GM12878 (cell line): ENCODE data around the gene TNKS1BP1. TPM values are rescaled to one million over a fixed set of nuclear protein-coding genes. Genes with fewer than 3 reads are reported as not detected.

Source experiments
- CUX1 ChIP-seq: IDR thresholded peaks from 2 replicates; pipeline ENCODE4 v1.6.1; 2012; ENCODE audit warnings: improper control_type of control experiment, low read depth, low read length; ENCODE audit not compliant: insufficient replicate concordance
- E4F1 ChIP-seq: fragments of 450-650 bp; IDR thresholded peaks from 2 replicates; pipeline ENCODE4 v1.6.1; 2018; ENCODE audit warnings: borderline replicate concordance, mild to moderate bottlenecking; ENCODE audit not compliant: partially characterized antibody
- HDAC2 ChIP-seq: fragments of 200-600 bp; sonication (generic); IDR thresholded peaks from 2 replicates; pipeline ENCODE4 v1.6.1; 2017
- NFIC ChIP-seq: IDR thresholded peaks from 2 replicates; pipeline ENCODE4 v1.6.1; 2012; ENCODE audit warnings: low read depth, mild to moderate bottlenecking, inconsistent platforms, low read length, moderate library complexity
- RCOR1 ChIP-seq: conservative IDR thresholded peaks from 2 replicates; pipeline ENCODE4 v1.6.1; 2012; ENCODE audit warnings: low read depth, low read length, improper control_type of control experiment
- SIX5 ChIP-seq: IDR thresholded peaks from 2 replicates; pipeline ENCODE4 v1.6.1; 2011; ENCODE audit warnings: mild to moderate bottlenecking, low read depth, low read length, moderate library complexity; ENCODE audit not compliant: severe bottlenecking
- TCF7 ChIP-seq: IDR thresholded peaks from 2 replicates; pipeline ENCODE4 v1.6.1; 2014; ENCODE audit warnings: antibody characterized with exemption, borderline replicate concordance
- WRNIP1 ChIP-seq: IDR thresholded peaks from 2 replicates; pipeline ENCODE4 v1.6.1; 2011; ENCODE audit warnings: low read depth, low read length, improper control_type of control experiment, borderline replicate concordance
- ZZZ3 ChIP-seq: IDR thresholded peaks from 2 replicates; pipeline ENCODE4 v1.6.1; 2011; ENCODE audit warnings: low read depth; ENCODE audit not compliant: control insufficient read depth, insufficient read length
- polyA plus RNA-seq, 11 experiments: library from polyadenylated mRNA; depleted of rRNA in 4 of 11; unstranded in 6 of 11; stranded (reverse) in 5 of 11; fragments of >200 nt; fragmentation: Nextera tagmentation in 4 of 11; fragmentation: Illumina TruSeq in 1 of 11; extraction: Ambion mirVana in 4 of 11; extraction: Trizol in 1 of 11; gene quantifications; 1 replicate in 1 of 11; 2 replicates in 10 of 11; pipeline versions ENCODE4 v1.2.1 to v1.2.3, GENCODE V29; 2011 to 2016; ENCODE audit warnings: inconsistent platforms in 2 of 11, missing spikeins in 2 of 11, low read depth in 1 of 11
- total RNA-seq, 4 experiments: library from RNA; depleted of rRNA in 3 of 4; stranded (reverse); fragments of >200 nt in 3 of 4; fragmentation: Illumina TruSeq in 1 of 4; extraction: Trizol in 1 of 4; gene quantifications; 2 replicates each; pipeline versions ENCODE4 v1.2.1 to v1.2.3, GENCODE V29; 2013 to 2021
- TF ChIP-seq, protein P1 (sequence below): fragments of 450-650 bp; IDR thresholded peaks from 2 replicates; pipeline ENCODE4 v1.6.1; 2017; ENCODE audit warnings: mild to moderate bottlenecking, moderate library complexity
- TF ChIP-seq, protein P2 (sequence below): fragments of 150-350 bp; IDR thresholded peaks from 2 replicates; pipeline ENCODE4 v1.6.1; 2016; ENCODE audit warnings: low read depth, low read length
- TF ChIP-seq, protein P3 (sequence below): IDR thresholded peaks from 2 replicates; pipeline ENCODE4 v1.6.1; 2011; ENCODE audit warnings: low read depth, low read length, improper control_type of control experiment, borderline replicate concordance

TNKS1BP1 gene
- total and polyA plus RNA-seq, 10 of the 15 experiments (the other 5 are each of a cell fraction or from before 2014, with no cell fraction given), result 0.26 to 15.8 (median 4.3) TPM

DNA sequence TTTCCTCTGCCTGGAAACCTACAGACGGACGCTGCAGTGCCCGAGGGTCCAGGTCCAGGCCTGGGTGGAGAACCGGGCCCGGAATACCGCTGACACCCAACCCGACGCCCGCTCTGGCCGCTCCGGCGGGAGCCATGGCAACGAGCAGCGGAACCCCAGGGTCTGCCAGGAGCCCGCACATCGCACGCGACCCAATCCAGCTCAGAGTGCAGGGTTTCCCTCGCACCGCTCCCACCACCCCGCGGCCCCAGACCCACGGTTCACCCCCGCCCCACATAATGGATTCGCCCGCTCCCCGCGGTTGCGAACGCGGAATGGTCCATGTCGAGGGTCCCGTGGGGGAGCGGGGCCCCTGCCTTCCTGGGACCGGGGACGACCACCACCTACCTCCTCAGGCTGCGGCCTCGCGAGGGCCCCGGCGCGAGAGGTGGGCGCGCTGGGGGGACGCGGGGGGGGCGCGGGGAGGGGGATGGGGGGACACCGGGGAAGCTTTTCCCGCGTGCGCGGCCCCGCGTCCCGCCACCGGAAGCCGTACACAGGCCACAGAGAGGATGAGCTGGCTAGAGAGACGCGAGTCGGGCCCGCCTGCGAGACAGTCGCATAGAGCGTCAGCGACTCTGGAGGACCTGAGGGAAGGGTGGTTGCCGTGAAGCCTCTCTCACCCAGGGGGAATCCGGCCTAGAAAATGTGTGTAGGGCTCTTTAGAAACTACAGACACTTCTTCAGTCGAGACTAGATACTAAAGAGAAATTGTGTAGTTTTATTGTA lies 10.8 kb upstream of the TNKS1BP1 start, which contains the start of gene SSRP1 (continued):
- TF ChIP-seq, protein P1, sequence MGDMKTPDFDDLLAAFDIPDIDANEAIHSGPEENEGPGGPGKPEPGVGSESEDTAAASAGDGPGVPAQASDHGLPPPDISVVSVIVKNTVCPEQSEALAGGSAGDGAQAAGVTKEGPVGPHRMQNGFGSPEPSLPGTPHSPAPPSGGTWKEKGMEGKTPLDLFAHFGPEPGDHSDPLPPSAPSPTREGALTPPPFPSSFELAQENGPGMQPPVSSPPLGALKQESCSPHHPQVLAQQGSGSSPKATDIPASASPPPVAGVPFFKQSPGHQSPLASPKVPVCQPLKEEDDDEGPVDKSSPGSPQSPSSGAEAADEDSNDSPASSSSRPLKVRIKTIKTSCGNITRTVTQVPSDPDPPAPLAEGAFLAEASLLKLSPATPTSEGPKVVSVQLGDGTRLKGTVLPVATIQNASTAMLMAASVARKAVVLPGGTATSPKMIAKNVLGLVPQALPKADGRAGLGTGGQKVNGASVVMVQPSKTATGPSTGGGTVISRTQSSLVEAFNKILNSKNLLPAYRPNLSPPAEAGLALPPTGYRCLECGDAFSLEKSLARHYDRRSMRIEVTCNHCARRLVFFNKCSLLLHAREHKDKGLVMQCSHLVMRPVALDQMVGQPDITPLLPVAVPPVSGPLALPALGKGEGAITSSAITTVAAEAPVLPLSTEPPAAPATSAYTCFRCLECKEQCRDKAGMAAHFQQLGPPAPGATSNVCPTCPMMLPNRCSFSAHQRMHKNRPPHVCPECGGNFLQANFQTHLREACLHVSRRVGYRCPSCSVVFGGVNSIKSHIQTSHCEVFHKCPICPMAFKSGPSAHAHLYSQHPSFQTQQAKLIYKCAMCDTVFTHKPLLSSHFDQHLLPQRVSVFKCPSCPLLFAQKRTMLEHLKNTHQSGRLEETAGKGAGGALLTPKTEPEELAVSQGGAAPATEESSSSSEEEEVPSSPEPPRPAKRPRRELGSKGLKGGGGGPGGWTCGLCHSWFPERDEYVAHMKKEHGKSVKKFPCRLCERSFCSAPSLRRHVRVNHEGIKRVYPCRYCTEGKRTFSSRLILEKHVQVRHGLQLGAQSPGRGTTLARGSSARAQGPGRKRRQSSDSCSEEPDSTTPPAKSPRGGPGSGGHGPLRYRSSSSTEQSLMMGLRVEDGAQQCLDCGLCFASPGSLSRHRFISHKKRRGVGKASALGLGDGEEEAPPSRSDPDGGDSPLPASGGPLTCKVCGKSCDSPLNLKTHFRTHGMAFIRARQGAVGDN, result no peak
- TF ChIP-seq CUX1 (no peak), E4F1 (no peak), WRNIP1 (no peak), TCF7 (no peak), ZZZ3 (no peak), SIX5 (peak; percentile 46), HDAC2 (no peak), RCOR1 (0 out of 2 replicates have a peak, but pooled peaks have one; percentile 10), NFIC (no peak)
- TF ChIP-seq, protein P2, sequence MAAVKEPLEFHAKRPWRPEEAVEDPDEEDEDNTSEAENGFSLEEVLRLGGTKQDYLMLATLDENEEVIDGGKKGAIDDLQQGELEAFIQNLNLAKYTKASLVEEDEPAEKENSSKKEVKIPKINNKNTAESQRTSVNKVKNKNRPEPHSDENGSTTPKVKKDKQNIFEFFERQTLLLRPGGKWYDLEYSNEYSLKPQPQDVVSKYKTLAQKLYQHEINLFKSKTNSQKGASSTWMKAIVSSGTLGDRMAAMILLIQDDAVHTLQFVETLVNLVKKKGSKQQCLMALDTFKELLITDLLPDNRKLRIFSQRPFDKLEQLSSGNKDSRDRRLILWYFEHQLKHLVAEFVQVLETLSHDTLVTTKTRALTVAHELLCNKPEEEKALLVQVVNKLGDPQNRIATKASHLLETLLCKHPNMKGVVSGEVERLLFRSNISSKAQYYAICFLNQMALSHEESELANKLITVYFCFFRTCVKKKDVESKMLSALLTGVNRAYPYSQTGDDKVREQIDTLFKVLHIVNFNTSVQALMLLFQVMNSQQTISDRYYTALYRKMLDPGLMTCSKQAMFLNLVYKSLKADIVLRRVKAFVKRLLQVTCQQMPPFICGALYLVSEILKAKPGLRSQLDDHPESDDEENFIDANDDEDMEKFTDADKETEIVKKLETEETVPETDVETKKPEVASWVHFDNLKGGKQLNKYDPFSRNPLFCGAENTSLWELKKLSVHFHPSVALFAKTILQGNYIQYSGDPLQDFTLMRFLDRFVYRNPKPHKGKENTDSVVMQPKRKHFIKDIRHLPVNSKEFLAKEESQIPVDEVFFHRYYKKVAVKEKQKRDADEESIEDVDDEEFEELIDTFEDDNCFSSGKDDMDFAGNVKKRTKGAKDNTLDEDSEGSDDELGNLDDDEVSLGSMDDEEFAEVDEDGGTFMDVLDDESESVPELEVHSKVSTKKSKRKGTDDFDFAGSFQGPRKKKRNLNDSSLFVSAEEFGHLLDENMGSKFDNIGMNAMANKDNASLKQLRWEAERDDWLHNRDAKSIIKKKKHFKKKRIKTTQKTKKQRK, result no peak
- TF ChIP-seq, protein P3, sequence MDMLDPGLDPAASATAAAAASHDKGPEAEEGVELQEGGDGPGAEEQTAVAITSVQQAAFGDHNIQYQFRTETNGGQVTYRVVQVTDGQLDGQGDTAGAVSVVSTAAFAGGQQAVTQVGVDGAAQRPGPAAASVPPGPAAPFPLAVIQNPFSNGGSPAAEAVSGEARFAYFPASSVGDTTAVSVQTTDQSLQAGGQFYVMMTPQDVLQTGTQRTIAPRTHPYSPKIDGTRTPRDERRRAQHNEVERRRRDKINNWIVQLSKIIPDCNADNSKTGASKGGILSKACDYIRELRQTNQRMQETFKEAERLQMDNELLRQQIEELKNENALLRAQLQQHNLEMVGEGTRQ, result no peak
